MM.1S (cell line): Measurements from ENCODE around the gene RAB11B.

Experiments used
- CTCF ChIP-seq: fragments of 300-600 bp; sonication (generic); IDR thresholded peaks from 2 replicates; pipeline ENCODE4 v1.5.1; 2016; ENCODE audit warnings: antibody characterized with exemption, low read length, mixed read lengths
- EZH2phosphoT487 ChIP-seq: fragments of 300-600 bp; sonication (generic); IDR thresholded peaks from 2 replicates; pipeline ENCODE4 v1.6.1; 2018; ENCODE audit warnings: antibody characterized with exemption, low read length

- TF ChIP-seq CTCF: no peak
- no peak for TF ChIP-seq EZH2phosphoT487
These were observed 3.2 kb upstream of the RAB11B start for GRCh38 chr19:8386990-8387389.
